Activated naive CD4-positive, alpha-beta T cell treated with anti-CD3 and anti-CD28 coated beads, Interleukin-2, amount 10 ng/mL, durations not matched to agents 7 days and 5 days (primary cell): ENCODE measurements around the gene C1orf174.

Experiments used
- CTCF ChIA-PET: fragments of 350-600 bp; sonication (Branson Sonifier 250); formaldehyde crosslinking; loops from one replicate; lab custom pipeline; 2021; ENCODE audit warnings: antibody characterized with exemption; lab: Charles Lee
- DNase-seq: peaks from one replicate; pipeline ENCODE4 v3.0.0-alpha.2; 2020
- H3K27ac Mint-ChIP-seq: one replicate; pipeline ENCODE4 v1.8.0; 2021; ENCODE audit warnings: mild to moderate bottlenecking, moderate library complexity, mixed read lengths
- H3K27me3 Mint-ChIP-seq: one replicate; pipeline ENCODE4 v1.8.0; 2021; ENCODE audit warnings: mild to moderate bottlenecking, mixed read lengths
- H3K36me3 Mint-ChIP-seq: one replicate; pipeline ENCODE4 v1.8.0; 2021; ENCODE audit warnings: mixed read lengths
- H3K4me1 Mint-ChIP-seq: one replicate; pipeline ENCODE4 v1.8.0; 2021; ENCODE audit warnings: mixed read lengths
- H3K4me3 Mint-ChIP-seq: one replicate; pipeline ENCODE4 v1.8.0; 2021; ENCODE audit warnings: mild to moderate bottlenecking, moderate library complexity, mixed read lengths
- H3K9me3 Mint-ChIP-seq: one replicate; pipeline ENCODE4 v1.8.0; 2021; ENCODE audit warnings: mixed read lengths

The C1orf174 gene

DNA sequence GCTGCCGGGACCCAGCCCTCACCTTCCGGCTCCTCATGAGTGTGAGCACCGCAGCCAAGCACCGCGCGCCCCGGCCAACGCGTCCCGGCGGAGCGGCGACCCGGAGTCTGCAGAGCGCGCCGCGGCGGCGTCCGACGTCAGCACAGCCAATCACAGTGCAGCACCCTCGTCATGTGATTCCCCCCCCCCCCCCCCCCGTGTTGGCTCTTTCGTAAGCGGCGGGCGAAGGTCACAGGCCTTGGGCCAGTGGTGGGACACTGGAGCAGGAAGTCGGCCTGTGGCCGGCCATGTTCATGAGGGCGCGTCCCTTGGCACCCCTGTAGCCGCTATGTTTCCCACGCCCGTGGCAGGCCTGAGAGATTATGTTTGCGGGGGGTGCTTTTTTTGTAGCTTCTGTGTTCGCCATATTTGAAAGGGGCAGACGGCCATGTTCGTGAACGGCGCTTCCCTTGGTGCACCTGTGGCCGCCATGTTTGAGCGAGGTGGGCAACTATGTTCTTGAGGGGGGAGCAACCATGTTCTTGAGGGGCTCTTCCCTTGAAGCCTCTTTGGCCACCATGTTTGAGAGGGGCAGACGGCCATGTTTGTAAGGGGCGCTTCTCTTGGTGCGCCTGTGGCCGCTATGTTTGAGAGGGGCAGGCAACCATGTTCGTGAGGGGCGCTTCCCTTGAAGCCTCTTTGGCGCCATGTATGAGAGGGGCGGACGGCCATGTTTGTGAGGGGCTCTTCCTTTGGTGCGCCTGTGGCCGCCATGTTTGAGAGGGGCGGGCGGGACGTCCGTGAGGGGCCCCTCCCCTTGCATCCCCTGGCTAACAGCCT lies at the start of gene C1orf174:
Gene C1orf174 (minus strand): TSS at position 123 of the 819 bp plus-strand sequence. CDS start 86 bp downstream, at position 37.
- Mint-ChIP-seq H3K4me1 (peaks cover 68% of the 10 kb centered on the region), H3K27me3 (no peaks in the 10 kb centered on the region), H3K9me3 (peaks cover 12% of the 10 kb centered on the region), H3K36me3 (peaks cover 29% of the 10 kb centered on the region), H3K4me3 (peak within 1 kb of the TSS; percentile 94), H3K27ac (peak within 1 kb of the TSS; percentile 99)
- DNase-seq = peak; percentile 96
- CTCF ChIA-PET = interaction anchor here (0.7 to 1.9 kb wide), 4 partner anchors 9 to 133 kb away, joined by 3 to 5 read pairs (median 4); partner anchors contain the start of genes CEP104 and DFFB

DNA sequence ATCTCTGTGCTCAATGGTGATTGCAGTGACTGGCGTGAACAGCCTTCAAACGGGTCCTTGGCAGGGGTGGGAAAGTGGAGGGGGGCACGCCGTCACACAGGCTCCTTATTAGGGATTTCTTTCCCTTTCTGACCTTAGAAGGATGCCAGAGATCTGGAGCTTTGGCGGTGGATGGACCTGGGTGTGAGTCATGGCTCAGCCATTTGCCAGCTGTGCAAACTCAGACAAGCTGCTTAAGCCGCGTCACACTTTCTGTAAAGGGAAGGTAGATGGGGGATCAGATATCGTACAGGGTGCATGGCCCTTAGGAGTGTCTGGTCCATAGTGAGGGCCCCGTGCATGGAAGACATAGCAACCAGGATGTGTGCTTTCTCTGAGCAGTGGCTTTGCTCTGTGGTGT lies 48.3 kb upstream of the C1orf174 start:
- Mint-ChIP-seq H3K36me3 (no peaks in the 10 kb centered on the region), H3K27ac (no peak overlapping the region), H3K4me3 (no peak overlapping the region), H3K27me3 (peaks cover 7% of the 10 kb centered on the region), H3K4me1 (no peaks in the 10 kb centered on the region), H3K9me3 (no peaks in the 10 kb centered on the region)
- no peak for DNase-seq
- CTCF ChIA-PET = no interaction called here

DNA sequence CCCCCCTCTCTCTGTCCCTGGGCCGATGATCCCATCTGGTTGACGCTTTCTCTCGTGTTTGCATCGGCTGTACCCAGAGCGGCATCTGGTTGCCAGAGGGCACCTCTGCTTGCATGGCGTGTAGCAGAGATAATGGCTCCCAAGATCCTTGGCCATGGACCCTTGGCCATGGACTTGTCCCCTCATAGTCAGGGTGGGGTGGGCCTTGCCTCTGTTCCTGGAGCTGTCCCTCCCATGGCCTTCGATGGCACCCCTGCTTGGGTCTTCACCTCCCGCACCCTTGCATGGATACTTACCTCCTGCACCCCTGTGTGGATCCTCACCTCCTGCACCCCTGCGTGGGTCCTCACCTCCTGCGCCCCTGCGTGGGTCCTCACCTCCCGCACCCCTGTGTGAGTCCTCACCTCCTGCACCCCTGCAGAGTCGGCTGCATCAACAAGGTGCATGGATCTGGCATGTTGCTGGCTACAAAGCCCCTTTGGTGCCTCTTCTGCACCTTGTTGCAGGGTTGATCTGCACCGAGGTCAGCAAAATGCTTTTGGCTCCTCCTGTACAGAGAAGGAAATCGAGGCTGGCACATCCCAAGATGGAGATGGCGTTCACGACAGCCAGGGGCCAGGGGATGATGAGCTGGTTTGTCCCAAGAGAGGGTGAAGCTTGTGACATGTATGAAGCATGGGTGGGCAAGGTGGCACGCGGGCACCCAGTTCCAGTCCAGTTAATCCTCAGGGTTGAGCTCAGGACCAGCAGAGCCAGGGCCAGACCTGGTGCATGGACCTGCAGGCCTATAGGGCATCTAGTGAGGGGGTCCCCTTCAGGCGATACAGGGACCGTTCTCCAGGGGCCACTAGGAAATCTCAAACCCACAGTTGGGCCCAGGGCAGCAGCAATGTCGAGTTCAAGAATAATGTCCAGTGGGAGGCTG lies 46.1 kb upstream of the C1orf174 start:
- no peaks in the 10 kb centered on the region for H3K9me3 Mint-ChIP-seq
- peak; percentile 10 for DNase-seq
- H3K27me3 Mint-ChIP-seq = peaks cover 7% of the 10 kb centered on the region
- CTCF ChIA-PET = no interaction called here
- H3K27ac Mint-ChIP-seq = no peak overlapping the region
- H3K4me1 Mint-ChIP-seq = no peaks in the 10 kb centered on the region
- H3K36me3 Mint-ChIP-seq = no peaks in the 10 kb centered on the region
- H3K4me3 Mint-ChIP-seq = no peak overlapping the region

DNA sequence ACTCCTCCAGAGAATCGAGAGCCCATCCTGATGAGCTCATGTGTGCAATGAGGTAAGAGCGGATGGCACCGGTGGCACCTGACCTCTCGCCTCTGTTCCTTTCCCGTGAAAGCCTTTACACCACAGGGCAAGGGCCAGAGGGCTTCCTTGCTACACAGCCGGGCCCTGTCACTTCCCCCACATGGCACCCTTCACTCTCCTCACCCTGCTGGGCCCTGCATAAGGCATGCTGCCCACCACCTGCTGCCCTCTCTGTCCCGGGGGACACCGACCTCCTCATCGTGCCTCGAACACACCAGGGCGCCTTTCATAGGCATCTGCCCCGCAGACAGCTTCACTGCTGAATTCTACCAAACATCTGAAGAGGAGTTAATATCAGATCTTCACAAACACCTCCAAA lies 45.1 kb upstream of the C1orf174 start:
- CTCF ChIA-PET = no interaction called here
- Mint-ChIP-seq H3K27ac (no peak overlapping the region), H3K9me3 (no peaks in the 10 kb centered on the region), H3K4me1 (no peaks in the 10 kb centered on the region), H3K27me3 (peaks cover 7% of the 10 kb centered on the region), H3K4me3 (no peak overlapping the region), H3K36me3 (no peaks in the 10 kb centered on the region)
- DNase-seq = no peak

DNA sequence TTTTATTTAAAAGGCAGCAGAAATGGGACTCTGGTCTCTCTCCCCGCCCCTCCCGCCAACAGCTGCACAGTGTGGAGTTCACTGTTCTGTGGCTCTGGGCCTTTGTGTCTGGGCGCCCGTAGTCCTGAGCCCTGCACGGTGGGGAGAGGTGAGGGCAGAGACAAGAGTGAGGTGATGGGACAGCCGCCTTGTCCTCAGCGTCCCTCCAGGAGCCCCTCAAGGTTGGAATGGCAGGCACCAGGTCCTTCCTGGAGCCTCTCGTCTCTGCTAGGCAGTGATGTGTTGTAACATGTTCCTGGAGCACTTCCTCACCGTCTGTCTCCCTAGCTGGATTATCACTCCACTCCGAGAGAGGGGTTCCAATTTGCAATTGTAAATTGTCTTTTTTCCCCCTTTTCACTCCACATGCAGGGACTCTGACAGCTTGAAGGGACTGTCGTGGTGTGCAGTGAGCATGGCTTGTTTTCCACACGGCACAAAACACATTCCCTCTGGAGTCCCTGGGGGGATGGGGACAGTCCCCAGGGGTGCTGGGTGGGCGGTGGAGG lies 44.6 kb upstream of the C1orf174 start:
- H3K9me3 Mint-ChIP-seq = no peaks in the 10 kb centered on the region
- H3K27ac Mint-ChIP-seq = no peak overlapping the region
- no peaks in the 10 kb centered on the region for H3K4me1 Mint-ChIP-seq
- H3K4me3 Mint-ChIP-seq = no peak overlapping the region
- DNase-seq = peak; percentile 2
- H3K27me3 Mint-ChIP-seq = peaks cover 7% of the 10 kb centered on the region
- H3K36me3 Mint-ChIP-seq = no peaks in the 10 kb centered on the region
- CTCF ChIA-PET = no interaction called here

DNA sequence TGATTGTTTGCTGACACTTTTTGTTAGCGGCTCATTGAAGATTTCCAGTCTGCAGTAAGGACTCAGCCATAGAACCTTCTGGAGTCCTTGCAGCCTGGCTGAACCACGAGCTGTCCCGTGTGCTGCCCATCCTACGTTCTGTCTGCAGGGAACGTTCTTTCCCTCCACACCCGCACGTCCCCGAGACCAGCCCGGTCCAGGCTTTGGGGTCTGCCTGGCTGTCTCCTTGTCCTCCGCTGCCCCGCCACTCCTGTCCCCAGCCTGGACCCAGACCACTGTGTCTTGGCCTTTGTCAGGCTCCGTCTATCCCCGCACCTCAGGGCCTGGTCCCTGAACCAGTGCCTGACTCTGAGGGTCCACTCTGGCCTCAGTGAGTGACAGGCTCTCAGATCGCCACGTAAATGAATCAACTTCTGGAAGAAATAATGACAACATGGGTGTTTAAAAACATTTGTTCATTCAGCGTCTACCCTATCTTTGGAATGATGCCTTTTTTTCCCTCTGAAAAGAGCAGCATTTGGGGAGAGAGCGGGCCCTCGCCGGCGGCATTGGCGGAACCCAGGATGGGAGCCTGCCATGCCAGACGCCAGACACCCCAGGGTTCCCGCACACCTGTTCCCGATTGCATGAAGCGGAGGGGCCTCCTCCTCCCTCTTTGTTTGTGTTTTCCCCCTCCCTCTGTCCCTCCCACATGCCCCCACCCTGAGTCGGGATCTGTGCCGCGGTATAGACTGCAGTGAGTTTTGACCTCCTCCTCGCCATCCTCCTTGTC lies 43.9 kb upstream of the C1orf174 start:
- CTCF ChIA-PET = no interaction called here
- Mint-ChIP-seq H3K9me3 (no peaks in the 10 kb centered on the region), H3K27ac (no peak overlapping the region), H3K36me3 (no peaks in the 10 kb centered on the region), H3K4me3 (no peak overlapping the region), H3K27me3 (peaks cover 7% of the 10 kb centered on the region), H3K4me1 (no peaks in the 10 kb centered on the region)
- DNase-seq = peak; percentile 8

DNA sequence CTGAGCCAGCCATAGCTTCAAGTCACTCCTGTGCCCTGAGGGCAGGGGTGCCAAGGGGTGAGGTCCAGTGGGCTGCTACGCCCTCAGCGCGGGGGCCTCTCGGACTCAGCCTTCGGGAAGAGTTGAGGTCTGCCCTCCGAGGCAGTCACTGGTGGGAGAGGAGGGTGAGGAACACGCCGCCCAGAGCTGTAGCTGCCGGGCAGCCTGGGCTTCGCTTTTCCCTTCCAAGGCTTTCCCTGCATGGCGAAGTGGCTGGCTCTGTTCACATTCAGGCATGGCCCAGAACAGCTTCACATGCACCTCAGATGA lies 43.0 kb upstream of the C1orf174 start:
- H3K27ac Mint-ChIP-seq = no peak overlapping the region
- H3K9me3 Mint-ChIP-seq = no peaks in the 10 kb centered on the region
- no peaks in the 10 kb centered on the region for H3K4me1 Mint-ChIP-seq
- peak; percentile 13 for DNase-seq
- H3K4me3 Mint-ChIP-seq = no peak overlapping the region
- peaks cover 7% of the 10 kb centered on the region for H3K27me3 Mint-ChIP-seq
- CTCF ChIA-PET = no interaction called here
- no peaks in the 10 kb centered on the region for H3K36me3 Mint-ChIP-seq

DNA sequence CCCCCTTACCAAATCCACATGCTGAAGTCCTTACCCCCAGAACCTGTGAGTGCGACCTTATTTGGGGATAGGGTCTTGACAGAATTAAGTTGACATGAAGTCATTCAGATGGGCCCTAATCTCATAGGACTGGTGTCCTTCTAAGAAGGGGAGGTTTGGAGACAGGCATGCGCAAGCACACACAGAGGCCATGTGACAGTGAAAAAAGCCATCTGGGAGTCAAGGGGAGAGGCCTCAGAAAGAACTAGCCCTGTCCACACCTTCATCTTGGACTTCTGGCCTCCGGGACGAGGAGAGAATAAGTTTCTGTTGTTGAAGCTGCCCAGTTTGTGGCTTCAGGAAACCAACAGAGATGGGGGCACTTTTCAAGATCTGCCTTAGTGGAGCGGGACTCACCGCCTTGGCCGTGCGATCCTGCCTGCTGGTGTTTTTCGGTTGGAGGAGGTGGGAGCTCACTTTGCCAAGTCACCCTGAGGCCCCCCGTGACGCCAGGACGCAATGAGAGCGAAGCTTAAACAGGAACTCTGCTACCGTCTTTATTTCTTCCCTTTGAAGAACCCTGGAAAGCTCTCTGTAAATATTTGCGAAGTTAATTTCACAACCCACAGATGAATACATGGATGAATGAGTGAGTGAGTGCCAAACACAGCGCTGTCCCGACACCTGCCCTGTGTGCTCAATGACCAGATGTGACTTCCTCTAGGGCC lies 42.5 kb upstream of the C1orf174 start:
- Mint-ChIP-seq H3K4me3 (no peak overlapping the region), H3K36me3 (no peaks in the 10 kb centered on the region), H3K9me3 (no peaks in the 10 kb centered on the region), H3K27me3 (peaks cover 7% of the 10 kb centered on the region), H3K27ac (no peak overlapping the region), H3K4me1 (no peaks in the 10 kb centered on the region)
- no peak for DNase-seq
- CTCF ChIA-PET = no interaction called here

DNA sequence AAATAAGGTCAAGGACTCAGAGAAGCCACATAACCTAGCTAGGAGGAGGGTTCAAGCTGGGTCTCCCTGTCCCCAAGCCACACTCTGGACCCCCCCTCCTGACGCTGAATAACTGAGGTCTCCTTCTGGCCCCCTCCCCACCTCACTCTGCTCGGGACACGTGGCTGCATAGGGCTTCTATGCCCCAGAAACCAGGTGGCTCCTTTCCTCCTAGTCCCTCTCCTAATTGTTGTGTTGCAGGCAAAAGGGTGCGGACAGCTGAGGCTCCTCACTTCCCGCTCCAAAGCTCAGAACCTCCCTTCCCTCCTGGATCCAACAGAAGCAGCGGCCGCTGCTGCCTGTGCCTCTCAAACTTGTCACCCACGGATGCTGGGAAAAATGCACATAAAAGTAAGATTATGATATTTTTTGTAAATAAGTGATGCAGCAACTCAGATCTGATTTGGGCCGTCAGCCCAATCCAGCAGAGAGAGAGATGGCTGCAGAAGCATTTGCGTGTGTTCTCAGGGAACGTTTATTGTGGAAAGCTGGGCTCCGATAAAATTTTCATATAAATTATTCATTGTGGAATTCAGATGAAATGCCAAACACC lies 40.8 kb upstream of the C1orf174 start:
- Mint-ChIP-seq H3K9me3 (peaks cover 3% of the 10 kb centered on the region), H3K4me3 (no peak overlapping the region), H3K4me1 (no peaks in the 10 kb centered on the region), H3K27ac (no peak overlapping the region), H3K36me3 (no peaks in the 10 kb centered on the region), H3K27me3 (peaks cover 7% of the 10 kb centered on the region)
- CTCF ChIA-PET = no interaction called here
- DNase-seq = no peak

DNA sequence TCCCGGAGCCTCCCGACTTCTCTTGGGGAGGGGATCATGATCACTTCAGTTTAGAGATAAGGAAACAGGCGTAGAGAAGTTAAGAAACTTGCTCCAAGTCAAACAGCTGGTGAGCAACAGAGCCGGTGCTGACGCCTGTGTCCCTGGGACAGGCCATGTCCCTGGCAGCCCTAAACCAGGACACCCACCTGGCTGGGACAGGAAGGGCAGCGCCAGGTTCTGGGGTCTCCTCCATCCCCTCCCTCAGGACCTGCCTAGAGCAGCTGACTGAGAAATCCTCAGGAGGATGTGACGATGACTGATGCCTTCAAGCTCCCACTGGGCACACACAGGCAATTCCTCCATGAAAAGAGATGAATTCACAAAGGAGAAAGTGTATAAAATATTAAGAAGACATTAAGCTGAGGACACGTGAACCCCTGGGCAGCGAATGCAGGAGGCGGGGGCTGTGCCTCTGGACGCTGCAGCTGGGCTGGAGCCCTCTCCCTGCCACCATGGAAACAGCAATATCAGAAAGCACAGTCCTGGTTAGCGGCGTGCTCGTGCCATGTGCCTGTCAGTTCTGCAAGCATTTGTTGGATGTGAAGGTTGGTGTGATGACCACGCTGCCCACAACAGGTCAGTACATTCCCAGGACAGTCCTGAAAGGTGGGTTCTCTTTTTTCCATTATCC lies 40.1 kb upstream of the C1orf174 start:
- no peaks in the 10 kb centered on the region for H3K36me3 Mint-ChIP-seq
- no peak overlapping the region for H3K4me3 Mint-ChIP-seq
- DNase-seq = no peak
- CTCF ChIA-PET = no interaction called here
- H3K4me1 Mint-ChIP-seq = no peaks in the 10 kb centered on the region
- peaks cover 3% of the 10 kb centered on the region for H3K9me3 Mint-ChIP-seq
- no peak overlapping the region for H3K27ac Mint-ChIP-seq
- peaks cover 7% of the 10 kb centered on the region for H3K27me3 Mint-ChIP-seq

DNA sequence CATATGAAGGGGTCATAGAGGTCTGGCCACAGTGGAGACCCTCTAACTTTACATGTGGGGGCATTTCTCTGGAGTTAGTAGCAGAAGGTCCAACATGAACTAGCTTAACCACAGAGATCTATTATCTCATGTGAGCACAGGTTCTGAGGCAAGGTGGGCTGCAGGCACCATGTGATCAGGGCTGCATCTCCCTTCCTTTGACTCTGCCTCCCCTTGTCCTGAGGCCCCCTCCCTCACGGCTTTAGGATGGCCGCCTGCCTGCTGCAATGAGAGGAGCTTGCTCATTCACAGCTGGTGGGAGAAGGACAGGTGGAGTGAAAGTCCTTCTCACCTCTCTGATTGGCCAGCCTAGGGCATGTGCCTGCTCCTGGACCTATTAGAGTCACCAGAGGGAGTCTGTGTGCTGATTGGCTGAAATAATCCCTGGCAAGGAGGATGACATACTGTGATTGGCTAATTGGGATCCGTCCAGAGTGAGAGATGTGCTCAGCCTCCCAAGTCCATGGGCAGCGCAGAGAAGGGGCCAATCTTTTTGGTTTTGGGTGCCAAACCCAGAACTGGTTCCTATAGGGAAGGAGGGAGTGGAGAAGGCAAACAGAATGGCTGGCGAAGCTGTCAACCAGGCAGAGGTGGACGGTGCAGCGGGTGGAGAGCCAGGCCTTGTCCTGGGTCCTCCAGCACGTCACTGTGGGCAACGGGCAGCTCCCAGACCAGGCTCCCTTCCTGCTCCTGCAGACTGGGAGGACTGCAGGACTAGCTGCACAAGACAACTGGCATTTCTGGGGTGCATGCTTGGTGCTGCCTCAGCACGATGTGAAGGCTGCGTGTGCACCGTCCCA lies 39.4 kb upstream of the C1orf174 start:
- no peak overlapping the region for H3K4me3 Mint-ChIP-seq
- peaks cover 7% of the 10 kb centered on the region for H3K27me3 Mint-ChIP-seq
- CTCF ChIA-PET = no interaction called here
- DNase-seq = no peak
- H3K27ac Mint-ChIP-seq = no peak overlapping the region
- no peaks in the 10 kb centered on the region for H3K36me3 Mint-ChIP-seq
- no peaks in the 10 kb centered on the region for H3K4me1 Mint-ChIP-seq
- H3K9me3 Mint-ChIP-seq = peaks cover 3% of the 10 kb centered on the region
